CD4-positive, alpha-beta T cell treated with Interleukin-12 subunit alpha and Interleukin-12 subunit beta, for 1 hour (primary cell): Measurements from ENCODE around the gene CRHR2.
"Not testable (repeated sequence)": the region's sequence is repeated elsewhere in the genome, so short reads cannot be mapped to it uniquely, and the experiment has no call there.

Experiments used
- DNase-seq: peaks from one replicate; pipeline ENCODE4 v3.0.0-alpha.2; 2020

The CRHR2 gene

DNA sequence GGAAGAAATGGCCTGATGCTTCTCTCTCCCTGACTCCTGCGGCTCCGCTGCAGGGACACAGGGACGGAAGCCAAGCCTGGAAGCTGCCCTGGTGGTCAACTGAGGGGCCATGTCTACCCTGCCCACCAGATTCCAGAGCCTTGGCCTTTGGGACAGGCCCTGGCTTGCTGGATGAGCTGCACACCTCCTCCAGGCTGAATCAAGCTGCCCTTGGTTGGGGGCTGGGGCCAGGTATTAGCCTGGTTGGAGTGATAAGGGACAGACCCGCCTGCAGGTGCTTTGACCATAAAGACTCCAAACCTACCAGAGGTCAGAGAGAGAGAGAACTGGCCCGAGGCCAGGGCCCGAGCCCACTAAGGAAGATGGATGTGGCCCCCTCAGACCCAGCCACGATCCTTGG lies 30.1 kb downstream of the CRHR2 start:
- no peak for DNase-seq

DNA sequence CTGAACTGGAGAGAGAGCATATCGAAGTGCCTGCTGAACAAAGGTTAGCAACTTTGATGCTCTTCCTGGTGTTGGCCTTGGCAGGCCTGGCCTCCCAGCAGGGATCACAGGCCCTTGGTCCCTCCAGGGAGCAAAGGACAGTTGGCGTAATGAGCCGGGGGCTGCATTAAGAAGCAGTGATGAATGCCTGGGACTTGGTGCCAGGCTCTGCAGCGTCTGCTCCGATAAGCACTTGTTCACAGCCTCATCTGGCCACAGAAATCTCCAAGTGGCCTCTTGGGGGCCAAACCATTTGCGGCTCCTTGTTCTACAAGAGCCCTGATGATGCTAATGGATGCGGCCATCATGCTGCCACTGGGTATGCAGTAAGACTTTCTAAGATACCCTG lies 31.8 kb downstream of the CRHR2 start:
- no peak for DNase-seq

DNA sequence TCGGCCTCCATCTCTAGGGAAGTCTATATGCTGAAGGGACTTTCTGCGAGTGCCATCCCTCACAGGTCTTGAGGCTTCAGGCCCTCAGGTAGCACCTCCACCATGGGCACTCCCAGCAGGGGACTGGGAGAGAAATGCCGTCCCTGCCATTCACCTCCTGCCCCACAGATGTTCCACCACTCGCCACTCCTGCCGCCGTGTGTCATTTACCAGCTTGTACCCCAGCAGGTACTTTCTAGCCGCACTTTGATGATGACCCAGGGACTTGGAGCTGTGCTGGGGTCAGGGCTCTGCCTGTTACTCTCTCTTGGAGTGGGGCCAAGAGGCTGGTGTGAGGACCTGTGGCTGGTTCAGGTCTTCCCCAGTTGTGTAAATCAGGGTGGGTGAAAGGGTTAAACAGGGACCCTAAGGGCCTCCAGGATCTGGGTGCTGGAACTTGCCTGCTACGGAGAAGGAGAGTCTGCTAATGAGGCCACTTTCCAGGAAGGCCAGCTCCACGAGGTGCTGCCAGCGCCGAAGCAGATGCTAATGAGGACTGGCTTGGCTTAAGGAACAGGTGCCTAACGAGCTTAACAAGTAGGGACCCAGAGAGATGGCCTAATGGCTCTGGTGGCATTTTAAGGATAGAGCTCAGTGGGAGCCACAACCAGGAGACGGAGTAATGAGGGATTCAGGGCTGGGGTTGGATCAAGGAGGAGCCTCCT lies 32.4 kb downstream of the CRHR2 start:
- no peak for DNase-seq

DNA sequence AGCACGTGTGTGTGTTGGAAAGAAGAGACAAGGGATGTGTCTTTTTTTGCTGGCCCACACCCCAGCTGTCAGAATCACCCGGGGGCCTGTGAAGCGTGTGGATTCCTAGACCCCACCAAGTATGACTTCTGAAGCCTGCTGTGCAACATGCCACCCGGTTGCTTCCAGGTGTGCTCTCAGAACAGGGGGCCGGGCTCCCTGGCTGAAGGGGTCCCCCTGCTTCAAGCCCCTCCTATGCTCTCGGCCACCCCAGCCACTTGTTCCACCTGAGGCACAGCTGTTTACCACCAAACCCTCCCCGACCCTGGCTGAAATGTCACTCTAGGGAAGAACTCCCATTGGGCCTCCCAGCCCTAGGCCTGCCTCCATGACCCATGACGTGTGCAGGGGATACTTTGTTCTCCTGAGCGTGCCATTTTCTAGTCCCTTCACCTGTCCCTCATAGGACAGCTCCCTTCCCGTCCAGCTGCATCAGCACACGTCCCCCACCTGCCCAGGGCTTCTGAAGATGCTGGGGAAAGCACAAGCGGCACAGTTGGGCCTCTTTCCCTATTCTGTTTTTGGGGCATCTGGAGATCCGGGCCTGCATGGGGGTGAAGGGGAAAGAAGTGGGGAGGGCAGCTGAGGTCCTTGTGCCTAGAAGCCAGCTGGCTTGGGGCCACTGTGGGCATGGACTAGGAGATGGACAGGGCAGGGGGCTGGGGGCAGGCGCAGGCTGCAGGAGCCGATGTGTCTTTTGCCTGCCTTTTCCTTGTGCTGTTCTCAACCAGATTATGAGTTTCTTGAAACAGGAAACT lies 33.3 kb downstream of the CRHR2 start:
- DNase-seq, result no peak

DNA sequence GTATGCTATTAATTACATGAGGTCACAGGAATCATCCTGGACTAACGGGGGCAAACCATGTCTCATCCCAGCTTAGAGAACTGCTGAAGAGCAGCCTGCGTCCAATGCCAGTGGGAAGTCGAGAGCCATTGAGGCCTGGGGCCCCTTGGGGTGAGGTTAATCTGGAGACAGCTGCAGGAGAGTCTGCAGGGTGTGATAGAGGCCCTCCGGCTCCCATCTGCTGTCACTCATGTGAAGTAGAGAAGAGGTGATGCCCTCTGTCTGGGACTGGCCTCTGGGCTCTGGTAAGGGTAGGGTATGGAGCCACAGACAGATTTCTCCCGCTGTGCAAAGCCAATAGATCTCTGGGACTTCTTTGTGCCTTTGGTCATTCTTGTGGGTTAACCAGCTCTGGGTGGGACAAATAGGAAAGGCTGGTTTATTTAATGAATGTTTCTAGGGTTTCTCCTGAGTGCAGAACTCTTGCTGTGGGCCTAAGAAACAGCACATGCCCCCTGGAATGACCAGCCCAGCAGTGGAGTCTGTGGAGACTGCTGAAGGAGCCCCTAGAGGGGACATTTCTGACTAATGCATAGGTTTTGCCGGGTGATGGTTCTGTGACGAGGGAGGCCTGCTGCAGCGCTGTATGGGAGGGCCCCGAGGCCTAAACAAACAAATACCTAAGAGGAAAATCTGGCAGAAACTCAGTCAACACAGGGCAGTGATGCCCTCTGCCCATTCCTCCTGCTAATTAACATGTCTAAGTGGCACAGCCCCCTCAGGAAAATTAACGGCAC lies 34.5 kb downstream of the CRHR2 start:
- no peak for DNase-seq

DNA sequence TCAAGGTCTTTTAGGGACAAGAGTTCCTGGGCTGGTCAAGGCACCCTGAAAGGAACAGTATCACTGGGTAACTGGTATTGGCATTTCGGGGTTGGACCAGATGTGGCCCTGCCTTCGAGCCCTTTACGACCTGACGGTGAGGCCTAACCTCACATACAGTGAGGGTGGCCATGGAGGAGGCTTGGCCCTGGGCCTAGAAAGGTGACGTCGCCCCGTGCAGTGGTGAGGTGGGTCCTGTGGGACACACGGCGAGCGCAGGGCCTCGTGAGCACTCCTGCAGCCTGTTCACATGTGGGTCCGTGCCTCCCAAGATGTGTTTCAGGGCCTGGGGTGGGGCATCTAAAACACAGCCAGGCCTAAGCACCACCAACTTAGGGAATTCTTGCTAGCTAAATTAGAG lies 36.1 kb downstream of the CRHR2 start:
- no peak for DNase-seq

DNA sequence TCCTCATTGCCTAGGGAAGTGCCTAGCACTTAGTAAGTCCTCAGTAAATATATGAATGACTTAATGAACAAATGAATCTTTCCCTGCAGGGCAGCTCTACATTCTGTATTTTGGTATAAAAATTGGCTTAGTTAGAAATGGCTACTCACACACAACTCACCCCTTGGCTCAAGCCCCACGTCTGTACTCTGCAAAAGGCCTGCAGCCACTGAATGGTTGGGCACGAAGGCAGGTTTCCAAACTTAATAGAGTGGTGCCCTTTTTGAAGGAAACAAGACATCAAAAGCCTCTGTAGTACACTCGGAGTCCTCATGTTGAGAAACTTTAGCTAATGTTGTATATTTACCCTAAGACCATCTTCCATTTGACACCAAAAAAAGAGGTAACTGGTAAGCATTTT lies 36.6 kb downstream of the CRHR2 start:
- no peak for DNase-seq

DNA sequence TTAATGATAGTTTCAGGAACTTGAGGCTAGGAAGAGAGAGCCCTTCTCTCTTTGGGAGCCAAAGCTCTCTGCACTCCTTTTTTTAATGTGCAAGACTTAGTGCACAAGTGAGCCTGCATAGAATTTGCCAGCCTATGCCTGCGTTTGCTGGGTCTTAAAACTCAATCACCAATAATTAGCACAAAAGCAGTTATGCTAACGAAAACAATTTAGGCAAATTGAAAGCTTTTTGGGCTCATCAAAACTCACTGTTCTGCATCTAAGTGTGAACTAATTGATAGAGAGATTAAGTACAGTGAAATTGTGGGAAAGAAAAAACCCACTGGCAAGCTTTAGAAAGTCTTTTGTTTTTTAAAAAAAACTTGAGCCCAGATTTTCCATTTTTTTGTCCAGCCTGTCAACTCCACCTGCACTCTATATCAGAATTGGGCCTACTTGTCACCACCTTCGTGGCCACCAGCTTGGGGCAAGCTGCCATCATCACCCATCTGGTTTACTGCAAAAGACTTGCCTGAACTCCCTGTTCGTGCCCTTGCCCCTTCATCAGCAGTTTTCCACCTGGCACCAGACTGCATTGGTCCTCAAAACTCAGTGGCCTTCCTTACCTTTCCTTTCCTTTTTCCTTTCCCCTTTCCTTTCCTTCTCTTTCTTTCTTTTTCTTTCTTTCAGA lies 37.8 kb downstream of the CRHR2 start:
- DNase-seq, result no peak

DNA sequence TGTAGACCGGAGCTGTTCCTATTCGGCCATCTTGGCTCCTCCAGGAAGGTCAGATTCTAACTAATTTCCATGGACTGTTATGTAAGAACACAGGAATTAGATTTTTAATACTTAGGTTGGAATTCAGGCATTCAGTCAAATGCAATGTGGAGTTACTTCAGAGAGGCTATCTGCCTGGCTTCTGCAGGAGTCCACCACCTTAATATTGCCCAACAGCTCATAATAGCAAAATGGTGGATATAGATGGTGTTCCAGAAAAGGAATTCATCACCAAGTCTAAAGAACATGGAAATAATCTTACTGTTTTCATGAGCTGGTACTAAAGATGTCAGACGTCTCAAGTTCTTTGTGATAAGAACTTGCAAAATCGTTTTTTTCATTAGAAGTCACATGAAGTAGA lies 39.5 kb downstream of the CRHR2 start:
- no peak for DNase-seq

DNA sequence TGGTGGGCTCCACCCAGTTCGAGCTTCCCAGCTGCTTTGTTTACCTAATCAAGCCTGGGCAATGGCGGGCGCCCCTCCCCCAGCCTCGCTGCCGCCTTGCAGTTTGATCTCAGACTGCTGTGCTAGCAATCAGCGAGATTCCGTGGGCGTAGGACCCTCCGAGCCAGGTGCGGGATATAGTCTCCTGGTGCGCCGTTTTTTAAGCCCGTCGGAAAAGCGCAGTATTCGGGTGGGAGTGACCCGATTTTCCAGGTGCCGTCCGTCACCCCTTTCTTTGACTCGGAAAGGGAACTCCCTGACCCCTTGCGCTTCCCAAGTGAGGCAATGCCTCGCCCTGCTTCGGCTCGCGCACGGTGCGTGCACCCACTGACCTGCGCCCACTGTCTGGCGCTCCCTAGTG lies 39.9 kb downstream of the CRHR2 start:
- not testable (repeated sequence) for DNase-seq

DNA sequence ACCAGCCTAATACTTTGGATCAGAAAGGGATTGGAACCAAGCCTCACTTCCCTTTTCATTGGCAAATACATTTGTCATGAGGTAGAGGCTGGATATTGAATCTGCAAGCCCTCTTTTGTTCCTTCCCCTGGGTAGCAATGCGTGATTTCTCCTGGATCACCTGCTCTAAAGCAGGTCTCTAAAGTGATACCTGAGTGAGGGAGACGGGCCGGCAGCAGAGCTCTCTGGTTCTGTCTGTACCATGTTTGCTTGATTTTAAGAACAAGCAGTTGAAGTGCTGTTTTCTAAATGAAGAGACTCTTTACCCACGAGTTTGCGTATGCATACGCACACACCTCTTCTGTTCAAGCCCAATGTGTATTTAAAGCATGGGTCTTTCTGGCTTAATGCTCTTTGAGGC lies 46.5 kb downstream of the CRHR2 start:
- DNase-seq, result no peak

DNA sequence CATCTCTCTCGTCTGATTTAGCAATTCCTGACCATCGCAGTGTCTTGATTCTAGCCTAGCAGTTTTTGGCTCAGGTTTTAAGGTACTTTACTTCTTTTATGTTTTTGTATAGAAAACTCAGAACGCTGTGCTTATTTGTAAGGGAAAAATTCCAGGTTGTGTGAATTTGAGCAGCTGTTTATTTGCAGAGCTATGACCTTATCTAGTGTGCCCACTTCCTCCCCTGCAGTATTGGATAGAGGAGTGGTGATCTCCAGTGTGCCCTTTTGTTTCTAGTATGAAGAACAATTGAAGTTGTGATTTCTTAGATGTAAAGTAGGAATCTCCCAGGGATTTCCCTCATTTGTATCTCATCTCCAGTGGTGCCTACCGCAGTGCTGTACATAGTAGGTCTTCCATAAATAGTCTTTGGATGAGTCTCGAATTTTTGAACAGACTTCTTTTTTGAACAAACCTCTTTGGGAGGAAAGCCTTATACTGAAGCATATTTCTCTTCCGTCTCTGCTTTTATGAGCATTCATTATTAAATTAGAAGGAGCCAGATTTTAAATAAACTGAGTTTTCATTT lies 47.5 kb downstream of the CRHR2 start:
- no peak for DNase-seq

DNA sequence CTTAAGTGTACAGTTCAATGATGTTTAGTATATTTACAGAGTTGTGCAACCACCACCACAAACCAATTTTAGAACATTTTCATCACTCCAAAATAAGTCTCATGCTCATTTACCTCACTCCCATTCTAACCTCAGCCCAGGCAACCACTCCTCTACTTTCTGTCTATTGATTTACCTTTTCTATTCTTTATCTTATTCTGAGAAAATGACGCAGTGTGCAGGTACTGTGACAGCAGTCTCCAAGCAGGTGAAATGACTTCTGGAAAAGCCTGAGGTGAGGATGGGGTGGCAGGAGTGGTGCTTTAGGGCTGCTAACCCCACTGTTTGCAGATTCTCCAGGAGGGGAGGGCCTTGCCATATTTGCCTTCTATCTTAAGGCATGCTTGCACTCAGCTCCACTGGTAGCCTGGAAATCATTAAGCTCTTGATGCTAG lies 48.0 kb downstream of the CRHR2 start:
- no peak for DNase-seq

DNA sequence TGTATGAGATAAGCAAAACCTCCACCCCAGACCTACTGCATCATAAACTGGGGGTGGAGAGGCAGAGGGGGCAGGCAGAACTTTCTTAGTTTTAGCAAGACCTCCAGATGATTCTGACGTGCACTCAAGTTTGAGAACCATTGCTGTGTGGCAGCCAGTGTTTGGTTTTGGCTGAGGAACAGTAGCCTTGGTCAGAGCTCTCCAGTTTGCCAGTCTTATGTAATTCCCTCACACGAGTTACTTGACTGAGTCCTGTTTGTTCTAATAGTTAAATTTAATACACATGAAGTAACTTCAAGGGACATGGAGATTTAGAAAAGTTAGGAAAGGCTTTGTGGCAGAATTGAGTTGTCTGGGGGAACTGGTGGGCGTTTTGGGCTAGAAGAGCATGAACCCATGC lies 49.0 kb downstream of the CRHR2 start:
- no peak for DNase-seq

DNA sequence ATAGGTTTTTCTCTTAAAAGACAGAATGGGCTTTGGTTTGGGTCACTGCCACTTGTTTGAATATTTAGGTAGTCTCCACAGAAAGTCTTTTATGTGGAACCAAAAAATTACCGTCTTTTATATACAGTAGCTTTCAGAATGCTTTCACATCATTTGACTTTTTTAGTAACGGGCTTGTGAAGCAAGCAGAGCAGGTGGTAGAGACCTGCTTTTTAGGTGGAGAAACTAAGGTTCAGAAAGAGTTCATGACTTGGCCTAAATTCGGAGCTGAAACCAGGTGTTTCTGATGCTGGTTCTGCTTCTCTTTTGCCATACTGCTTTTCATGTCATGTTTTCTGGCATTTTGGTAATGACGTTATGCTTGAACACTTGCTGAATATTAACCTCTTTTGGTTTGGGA lies 51.3 kb downstream of the CRHR2 start:
- DNase-seq, result no peak

DNA sequence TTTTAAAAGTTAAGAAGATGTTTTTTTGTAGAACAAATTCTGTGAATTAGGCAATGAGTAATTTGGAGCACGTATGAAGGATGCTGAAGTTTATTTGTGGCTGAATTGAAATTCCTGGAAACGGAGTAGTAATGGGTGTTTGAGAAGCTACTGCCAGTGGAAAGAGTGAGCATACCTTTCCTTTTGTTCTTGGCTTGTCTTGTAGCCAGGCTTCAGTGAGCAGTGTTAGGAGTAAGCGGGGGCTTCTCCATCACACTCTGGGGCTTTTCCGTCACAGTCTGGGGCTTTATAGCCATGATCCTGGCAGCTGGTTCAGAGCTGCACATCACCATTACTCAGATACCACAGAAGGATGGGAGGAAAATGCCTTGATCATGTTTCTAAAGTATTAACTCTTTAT lies 55.2 kb downstream of the CRHR2 start:
- no peak for DNase-seq

DNA sequence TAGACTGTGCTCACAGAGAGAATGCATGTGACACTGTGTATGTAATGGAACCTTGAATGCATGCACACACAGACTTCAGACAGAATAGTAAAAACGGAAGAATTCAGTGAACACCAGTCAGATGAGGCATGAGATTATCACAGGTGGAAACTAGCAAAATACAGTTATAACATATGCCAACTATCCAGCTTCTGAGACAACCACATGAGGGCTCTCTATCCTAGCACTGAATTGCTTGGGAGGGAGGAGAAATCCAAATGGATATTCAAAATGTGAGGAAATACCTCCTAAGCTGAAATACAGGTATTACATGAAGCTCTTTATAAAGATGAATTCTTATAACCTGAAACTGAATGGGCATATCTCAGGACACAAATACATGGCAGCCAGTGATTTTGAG lies 57.0 kb downstream of the CRHR2 start:
- no peak for DNase-seq

DNA sequence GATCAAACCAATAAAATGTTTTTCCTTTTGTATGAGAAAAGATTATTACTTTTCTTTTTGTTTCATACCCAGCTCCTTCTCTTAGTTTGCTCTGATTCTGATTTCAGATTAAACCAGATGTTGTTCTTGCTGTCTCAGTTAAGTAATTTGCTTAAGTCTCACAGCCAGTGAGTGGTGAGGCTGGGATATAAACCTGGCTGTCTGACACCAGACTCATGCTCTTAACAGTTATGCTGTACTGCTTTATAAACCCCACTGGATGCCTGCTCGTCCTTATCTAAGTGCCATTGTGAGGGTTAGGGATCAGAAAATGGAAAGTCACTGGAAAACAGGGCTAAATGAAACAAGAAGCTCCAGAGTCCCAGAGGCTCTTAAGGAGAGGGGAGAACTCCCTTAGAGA lies 63.3 kb downstream of the CRHR2 start:
- no peak for DNase-seq

DNA sequence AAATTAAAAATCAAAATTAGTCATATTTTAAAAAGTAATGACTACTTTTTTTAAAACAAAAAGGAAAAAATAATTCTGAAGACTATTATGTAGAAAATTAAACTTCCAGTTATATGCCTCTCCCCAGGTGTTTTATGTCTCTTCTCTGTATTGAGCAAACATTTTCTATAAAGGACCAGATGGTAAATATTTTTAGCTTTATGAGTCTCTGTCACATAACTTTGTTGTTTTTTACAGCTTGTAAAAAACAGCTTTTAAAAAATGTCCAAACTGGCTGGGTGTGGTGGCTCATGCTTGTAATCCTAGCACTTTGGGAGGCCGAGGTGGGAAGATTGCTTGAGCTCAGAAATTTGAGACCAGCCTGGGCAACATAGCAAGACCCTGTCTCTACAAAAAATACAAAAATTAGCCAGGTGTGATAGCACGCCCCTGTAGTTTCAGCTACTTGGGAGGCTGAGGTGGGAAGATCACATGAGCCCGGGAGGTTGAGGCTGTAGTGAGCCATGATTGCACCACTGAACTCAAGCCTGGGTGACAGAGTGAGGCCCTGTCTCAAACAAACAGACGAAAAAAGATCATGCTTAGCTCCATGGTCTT lies 64.1 kb downstream of the CRHR2 start:
- DNase-seq, result no peak

DNA sequence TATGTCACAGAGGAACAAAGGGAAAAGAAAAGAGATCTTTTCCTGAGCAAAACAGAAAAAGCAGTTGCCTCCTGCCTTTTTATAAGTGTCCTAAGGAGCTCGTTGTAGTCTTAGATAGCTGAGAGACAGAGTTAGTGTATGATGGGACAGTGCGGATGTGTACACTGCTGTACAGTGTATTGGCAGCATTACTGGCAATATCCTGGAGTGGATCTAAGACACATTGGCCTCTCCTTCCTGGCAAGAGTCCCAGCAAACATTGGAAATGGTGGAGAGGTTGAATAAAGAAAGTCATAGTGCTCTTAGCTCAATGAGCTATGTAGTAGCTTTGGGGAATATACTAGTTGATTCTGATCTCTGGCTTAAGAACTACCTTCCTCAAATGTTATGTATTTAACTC lies 64.9 kb downstream of the CRHR2 start:
- DNase-seq, result no peak

DNA sequence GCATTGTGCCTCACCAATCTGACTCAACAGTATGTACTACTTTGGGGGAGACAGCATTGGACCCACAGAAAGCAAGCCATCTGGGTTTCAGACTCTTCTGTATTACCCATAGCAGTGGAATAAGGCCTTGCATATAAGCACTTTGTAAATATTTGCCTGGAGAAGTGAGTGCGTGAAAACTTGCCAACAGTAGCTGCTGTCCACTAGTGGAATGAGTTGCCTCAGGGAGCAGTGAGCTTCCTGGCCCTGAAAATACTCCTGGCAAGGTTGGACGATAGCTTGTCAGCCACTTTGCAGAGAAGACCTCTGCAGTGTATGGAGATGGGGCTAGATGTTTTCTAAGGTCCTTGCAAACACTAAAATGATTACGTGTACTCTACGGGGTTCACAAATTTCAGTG lies 65.9 kb downstream of the CRHR2 start:
- no peak for DNase-seq
